SK-N-SH (cell line): ENCODE data around the gene SLC13A4. TPM values are rescaled to one million over a fixed set of nuclear protein-coding genes. Genes with fewer than 3 reads are reported as not detected.

Source experiments
- CTCF ChIA-PET: fragments of 300-600, 350-600 bp; formaldehyde crosslinking; extraction: SDS; loops from one replicate; lab custom pipeline; 2021; lab: Yijun Ruan, JAX
- POLR2A ChIA-PET: fragments of 350-600 bp; sonication (Branson Sonifier 250); formaldehyde crosslinking; extraction: SDS; loops from one replicate; lab custom pipeline; 2020; ENCODE audit warnings: antibody characterized with exemption, inconsistent platforms; lab: Yijun Ruan, JAX
- DNase-seq: peaks from one replicate; pipeline ENCODE4 v3.0.0; 2012
- H2AFZ ChIP-seq: fragments of 200-600 bp; sonication (generic); 2 replicates; pipeline ENCODE4 v1.8.1; 2016; ENCODE audit warnings: antibody characterized with exemption, mild to moderate bottlenecking, low read depth
- H3F3A ChIP-seq: fragments of 200-600 bp; sonication (generic); replicated peaks from 2 replicates; pipeline ENCODE3; 2016; ENCODE audit warnings: antibody characterized with exemption, mild to moderate bottlenecking; ENCODE audit not compliant: insufficient read depth
- H3K27ac ChIP-seq, 2 experiments: fragments of 200-500 bp in 1 of 2; fragments of 200-600 bp in 1 of 2; sonication (Bioruptor generic) in 1 of 2; sonication (generic), shearing (Covaris generic) in 1 of 2; 2 replicates each; pipeline versions ENCODE4 v1.5.1 to v1.6.1; 2014 to 2016; ENCODE audit warnings: low read depth in 2 of 2, inconsistent platforms in 1 of 2, low read length in 1 of 2, mild to moderate bottlenecking in 1 of 2, mixed read lengths in 1 of 2
- H3K27me3 ChIP-seq: fragments of 200-600 bp; sonication (generic), shearing (Covaris generic); 2 replicates; pipeline ENCODE4 v1.6.1; 2016; ENCODE audit warnings: mixed run types; ENCODE audit not compliant: insufficient read depth
- H3K36me3 ChIP-seq, 2 experiments: fragments of 200-500 bp in 1 of 2; fragments of 200-600 bp in 1 of 2; sonication (Bioruptor generic) in 1 of 2; sonication (generic) in 1 of 2; replicated peaks in 1 of 2; 2 replicates each; pipeline versions ENCODE3 to v1.5.1; 2014 to 2016; ENCODE audit warnings: low read length in 1 of 2, mild to moderate bottlenecking in 1 of 2; ENCODE audit not compliant: insufficient read depth in 2 of 2, control insufficient read depth in 1 of 2
- H3K4me1 ChIP-seq, 2 experiments: fragments of 200-500 bp in 1 of 2; fragments of 200-600 bp in 1 of 2; sonication (Bioruptor generic) in 1 of 2; sonication (generic), shearing (Covaris generic) in 1 of 2; 2 replicates each; pipeline versions ENCODE4 v1.5.1 to v1.6.1; 2014 to 2016; ENCODE audit warnings: low read depth in 1 of 2, low read length in 1 of 2, mixed run types in 1 of 2; ENCODE audit not compliant: insufficient read depth in 2 of 2, control insufficient read depth in 1 of 2
- H3K4me2 ChIP-seq: fragments of 200-600 bp; sonication (generic), shearing (Covaris generic); 2 replicates; pipeline ENCODE4 v1.6.1; 2017; ENCODE audit warnings: mixed run types
- H3K4me3 ChIP-seq, 2 experiments: fragments of 200-500 bp in 1 of 2; fragments of 200-600 bp in 1 of 2; sonication (Bioruptor generic) in 1 of 2; sonication (generic), shearing (Covaris generic) in 1 of 2; 2 replicates each; pipeline versions ENCODE4 v1.5.1 to v1.8.1; 2014 to 2016; ENCODE audit warnings: low read depth in 2 of 2, inconsistent platforms in 1 of 2, low read length in 1 of 2, mild to moderate bottlenecking in 1 of 2, mixed read lengths in 1 of 2, moderate library complexity in 1 of 2
- H3K79me2 ChIP-seq: fragments of 200-600 bp; sonication (generic); 2 replicates; pipeline ENCODE4 v1.8.1; 2017; ENCODE audit warnings: mild to moderate bottlenecking; ENCODE audit not compliant: insufficient read depth
- H3K9ac ChIP-seq: fragments of 200-600 bp; sonication (generic); 2 replicates; pipeline ENCODE4 v1.6.1; 2017; ENCODE audit warnings: mixed run types
- H3K9me2 ChIP-seq: fragments of 200-600 bp; sonication (generic); 2 replicates; pipeline ENCODE4 v1.6.1; 2017; ENCODE audit warnings: mixed run types
- H3K9me3 ChIP-seq: fragments of 200-600 bp; sonication (generic); 2 replicates; pipeline ENCODE4 v1.6.1; 2017; ENCODE audit warnings: mixed run types, mild to moderate bottlenecking, moderate library complexity
- H4K20me1 ChIP-seq: fragments of 200-600 bp; sonication (generic); 2 replicates; pipeline ENCODE4 v1.6.1; 2017; ENCODE audit warnings: mild to moderate bottlenecking, mixed run types; ENCODE audit not compliant: insufficient read depth
- FOXJ3 ChIP-seq: sonication (generic); formaldehyde crosslinking; IDR thresholded peaks from 2 replicates; pipeline ENCODE4 v1.5.1; 2020; ENCODE audit warnings: mild to moderate bottlenecking, missing genetic modification reagents
- GABPA ChIP-seq: IDR thresholded peaks from 2 replicates; pipeline ENCODE4 v1.4.0; 2012; ENCODE audit warnings: low read depth, mild to moderate bottlenecking
- GATA2 ChIP-seq: sonication (generic); formaldehyde crosslinking; IDR thresholded peaks from 2 replicates; pipeline ENCODE4 v1.5.0; 2020; ENCODE audit warnings: mild to moderate bottlenecking, missing genetic modification reagents
- MAX ChIP-seq: IDR thresholded peaks from 2 replicates; pipeline ENCODE4 v1.4.0; 2012; ENCODE audit warnings: low read depth
- NFIC ChIP-seq: IDR thresholded peaks from 2 replicates; pipeline ENCODE4 v1.4.0; 2012; ENCODE audit warnings: borderline replicate concordance
- POLR2AphosphoS5 ChIP-seq: IDR thresholded peaks from 2 replicates; pipeline ENCODE4 v1.6.1; 2012; ENCODE audit warnings: low read depth, low read length
- REST ChIP-seq: IDR thresholded peaks from 2 replicates; pipeline ENCODE4 v1.6.1; 2012; ENCODE audit warnings: mild to moderate bottlenecking, low read depth, low read length, moderate library complexity
- RXRA ChIP-seq: IDR thresholded peaks from 2 replicates; pipeline ENCODE4 v1.4.0; 2012; ENCODE audit warnings: low read depth, mild to moderate bottlenecking, borderline replicate concordance
- SIN3A ChIP-seq: IDR thresholded peaks from 2 replicates; pipeline ENCODE4 v1.6.1; 2012; ENCODE audit warnings: low read depth, mild to moderate bottlenecking, low read length, moderate library complexity, borderline replicate concordance
- TCF12 ChIP-seq: IDR thresholded peaks from 2 replicates; pipeline ENCODE4 v1.4.0; 2012
- TEAD4 ChIP-seq: IDR thresholded peaks from 2 replicates; pipeline ENCODE4 v1.4.0; 2012; ENCODE audit warnings: mild to moderate bottlenecking, borderline replicate concordance; ENCODE audit not compliant: insufficient read depth
- USF2 ChIP-seq: fragments of 150-350 bp; IDR thresholded peaks from 2 replicates; pipeline ENCODE4 v1.6.1; 2017; ENCODE audit warnings: antibody characterized with exemption, low read length, low read depth, borderline replicate concordance
- ZBTB33 ChIP-seq: IDR thresholded peaks from 2 replicates; pipeline ENCODE4 v1.4.0; 2012; ENCODE audit warnings: low read depth, borderline replicate concordance
- WGBS: methylation state at CpG from one replicate; pipeline ENCODE4 v1.1.6; 2017; ENCODE audit warnings: low lambda C conversion rate; 5-methylcytosine and 5-hydroxymethylcytosine counted together
- polyA plus RNA-seq, 3 experiments: library from polyadenylated mRNA; depleted of rRNA; stranded (reverse); fragments of >200 nt; gene quantifications; 2 replicates each; pipeline ENCODE4 v1.2.3, GENCODE V29; 2012

The SLC13A4 gene
- polyA plus RNA-seq, 1 of the 3 experiments (the other 2 are of a cell fraction): 0.30 TPM

- Histone ChIP-seq H3K27ac (no peak overlapping the region; a peak in 1 of 4 replicates), H3K79me2 (no peaks in the 10 kb centered on the region), H3K4me1 (peaks cover 0 to 5% of the 10 kb centered on the region in 2 experiments; a peak in 1 of 4 replicates), H3K4me2 (no peak overlapping the region), H3K9me3 (no peaks in the 10 kb centered on the region), H3K9me2 (no peaks in the 10 kb centered on the region), H4K20me1 (no peaks in the 10 kb centered on the region), H3K4me3 (no peak overlapping the region), H3K9ac (no peak overlapping the region), H2AFZ (no peak overlapping the region), H3K36me3 (peaks cover 0 to 7% of the 10 kb centered on the region in 2 experiments), H3F3A (peaks cover 5% of the 10 kb centered on the region), H3K27me3 (no peaks in the 10 kb centered on the region)
- DNase-seq: no peak
- ChIA-PET POLR2A (no interaction called here), CTCF (interaction anchor here (0.9 to 4.0 kb wide), 7 partner anchors 12 to 42 kb away, joined by 3 to 46 read pairs (median 5); partner anchors contain the start of gene STMP1)
- TF ChIP-seq NFIC: no peak
- TF ChIP-seq POLR2AphosphoS5: no peak
- no peak for TF ChIP-seq ZBTB33
- TF ChIP-seq SIN3A: no peak
- no peak for TF ChIP-seq MAX
- TF ChIP-seq USF2: no peak
- no peak for TF ChIP-seq FOXJ3 (CRISPR knock-in tag)
- TF ChIP-seq TEAD4: no peak
- TF ChIP-seq GATA2 (CRISPR knock-in tag): no peak
- no peak for TF ChIP-seq RXRA
- no peak for TF ChIP-seq GABPA
- no peak for TF ChIP-seq REST
- no peak for TF ChIP-seq TCF12
- 70% methylated on average over 5 of the region's 5 CpGs for WGBS
These were observed 23.3 kb downstream of the SLC13A4 start for GRCh38 chr7:135704698-135705097.
